Loucy (cell line): ENCODE data around the gene AGPAT3.
"Not testable (repeated sequence)": the region's sequence is repeated elsewhere in the genome, so short reads cannot be mapped to it uniquely, and the experiment has no call there.

Source experiments
- H2AFZ ChIP-seq: fragments of 200-600 bp; sonication (generic); 2 replicates; pipeline ENCODE4 v1.6.0; 2016; ENCODE audit warnings: antibody characterized with exemption, mild to moderate bottlenecking, low read length, moderate library complexity
- H3F3A ChIP-seq: fragments of 200-600 bp; 2 replicates; pipeline ENCODE4 v1.6.0; 2016; ENCODE audit warnings: antibody characterized with exemption, low read depth, mild to moderate bottlenecking
- H3K27me3 ChIP-seq: fragments of 200-600 bp; sonication (generic); 2 replicates; pipeline ENCODE4 v1.6.1; 2014; ENCODE audit warnings: low read length, mild to moderate bottlenecking; ENCODE audit not compliant: insufficient read depth, poor library complexity, severe bottlenecking
- H3K36me3 ChIP-seq: fragments of 200-600 bp; sonication (generic); 2 replicates; pipeline ENCODE4 v1.6.1; 2016; ENCODE audit warnings: low read length; ENCODE audit not compliant: insufficient read depth
- H3K4me1 ChIP-seq: fragments of 200-600 bp; sonication (generic); 2 replicates; pipeline ENCODE4 v1.5.1; 2014; ENCODE audit warnings: low read length, mild to moderate bottlenecking; ENCODE audit not compliant: insufficient read depth, poor library complexity, severe bottlenecking
- H3K4me2 ChIP-seq: fragments of 200-600 bp; sonication (generic); 2 replicates; pipeline ENCODE4 v1.6.0; 2014; ENCODE audit warnings: antibody characterized with exemption, low read length, low read depth, mild to moderate bottlenecking; ENCODE audit not compliant: poor library complexity, severe bottlenecking
- H3K4me3 ChIP-seq: fragments of 200-600 bp; sonication (generic); 2 replicates; pipeline ENCODE4 v1.5.1; 2014; ENCODE audit warnings: low read length, mild to moderate bottlenecking, mixed read lengths; ENCODE audit not compliant: poor library complexity, severe bottlenecking
- H3K79me2 ChIP-seq: fragments of 200-600 bp; sonication (generic); 2 replicates; pipeline ENCODE4 v1.6.1; 2014; ENCODE audit warnings: low read length; ENCODE audit not compliant: insufficient read depth
- H3K9ac ChIP-seq: fragments of 200-600 bp; sonication (generic); 2 replicates; pipeline ENCODE4 v1.6.0; 2014; ENCODE audit warnings: mild to moderate bottlenecking, low read depth, low read length, moderate library complexity; ENCODE audit not compliant: poor library complexity, severe bottlenecking
- H3K9me2 ChIP-seq: fragments of 200-600 bp; sonication (generic); replicated peaks from 2 replicates; pipeline ENCODE4 v1.6.1; 2016; ENCODE audit warnings: low read depth, low read length, mixed read lengths
- H3K9me3 ChIP-seq: fragments of 200-600 bp; sonication (generic); 2 replicates; pipeline ENCODE4 v1.6.1; 2014; ENCODE audit warnings: mild to moderate bottlenecking, antibody characterized with exemption, low read length, low read depth; ENCODE audit not compliant: insufficient read depth
- H4K20me1 ChIP-seq: fragments of 200-600 bp; sonication (generic); 2 replicates; pipeline ENCODE4 v1.6.0; 2014; ENCODE audit warnings: antibody characterized with exemption, low read length, mild to moderate bottlenecking; ENCODE audit not compliant: insufficient read depth, poor library complexity, severe bottlenecking
- CTCF ChIP-seq: fragments of 200-600 bp; sonication (generic); conservative IDR thresholded peaks from 2 replicates; pipeline ENCODE4 v1.5.1; 2014; ENCODE audit warnings: mild to moderate bottlenecking, antibody characterized with exemption, low read length
- EZH2phosphoT487 ChIP-seq: fragments of 200-600 bp; IDR thresholded peaks from 2 replicates; pipeline ENCODE4 v1.6.1; 2018; ENCODE audit warnings: antibody characterized with exemption, mild to moderate bottlenecking, moderate library complexity, borderline replicate concordance

AGPAT3 gene

GRCh38 chr21:43894206-43894577 lies 29.2 kb downstream of the AGPAT3 start:
- Histone ChIP-seq H3K36me3 (peaks cover 10% of the 10 kb centered on the region; the same call in 1 of the 2 replicates), H3K4me2 (no peak overlapping the region), H3K4me1 (no peaks in the 10 kb centered on the region), H3K9ac (no peak overlapping the region), H2AFZ (no peak overlapping the region), H3K79me2 (peaks cover 43% of the 10 kb centered on the region), H3K9me2 (no peaks in the 10 kb centered on the region), H3F3A (no peaks in the 10 kb centered on the region), H3K27me3 (no peaks in the 10 kb centered on the region), H3K4me3 (no peak overlapping the region), H3K9me3 (no peaks in the 10 kb centered on the region), H4K20me1 (peaks cover 4% of the 10 kb centered on the region)
- TF ChIP-seq CTCF (no peak), EZH2phosphoT487 (no peak)

- Histone ChIP-seq H3K9ac (no peak overlapping the region), H3K4me2 (no peak overlapping the region), H3K79me2 (peaks cover 43% of the 10 kb centered on the region), H2AFZ (no peak overlapping the region), H3K4me3 (no peak overlapping the region), H3K9me3 (no peaks in the 10 kb centered on the region), H3F3A (no peaks in the 10 kb centered on the region), H3K9me2 (no peaks in the 10 kb centered on the region), H3K4me1 (no peaks in the 10 kb centered on the region), H3K27me3 (no peaks in the 10 kb centered on the region), H4K20me1 (peaks cover 4% of the 10 kb centered on the region), H3K36me3 (peaks cover 17% of the 10 kb centered on the region; the same call in 1 of the 2 replicates)
- TF ChIP-seq EZH2phosphoT487 (no peak), CTCF (no peak)
Measured at GRCh38 chr21:43895196-43895595, 30.2 kb downstream of the AGPAT3 start.

- H2AFZ ChIP-seq, H3K9ac ChIP-seq, H3F3A ChIP-seq, H3K4me1 ChIP-seq, H3K4me2 ChIP-seq, H3K9me2 ChIP-seq, H3K9me3 ChIP-seq, H3K27me3 ChIP-seq, H4K20me1 ChIP-seq, H3K4me3 ChIP-seq: not testable (repeated sequence)
- Histone ChIP-seq H3K79me2 (peaks cover 49% of the 10 kb centered on the region; the same call in 1 of the 2 replicates), H3K36me3 (peaks cover 14% of the 10 kb centered on the region; the same call in 1 of the 2 replicates)
Measured at GRCh38 chr21:43896696-43897299, 31.8 kb downstream of the AGPAT3 start.
